Ovary (tissue), 9 donors: ENCODE results near the gene SHROOM4. TPM values are rescaled to one million over a fixed set of nuclear protein-coding genes. Genes with fewer than 3 reads are reported as not detected.

Experiments used
- DNase-seq, 5 donors: peaks; one replicate each; pipeline ENCODE4 v3.0.0-alpha.2; 2019 to 2020
- H3K27ac ChIP-seq, 2 donors: fragments of 200-600 bp; one replicate each; pipeline versions ENCODE4 v1.5.1 to v1.8.0; 2019 to 2022
- H3K27me3 ChIP-seq: fragments of 200-600 bp; one replicate; pipeline ENCODE4 v1.8.0; 2022
- H3K36me3 ChIP-seq: fragments of 200-600 bp; sonication (generic); one replicate; pipeline ENCODE4 v1.5.1; 2019
- H3K4me1 ChIP-seq: one replicate; pipeline ENCODE4 v1.8.1; 2013; ENCODE audit warnings: mild to moderate bottlenecking, moderate library complexity; ENCODE audit not compliant: insufficient read depth
- H3K4me3 ChIP-seq: fragments of 200-600 bp; sonication (generic); one replicate; pipeline ENCODE4 v1.5.1; 2017
- H3K9me3 ChIP-seq, 2 donors: fragments of 200-600 bp in 1 of 2; sonication (generic) in 1 of 2; one replicate each; pipeline versions ENCODE4 v1.5.1 to v1.8.1; 2013 to 2019; ENCODE audit warnings: mild to moderate bottlenecking in 1 of 2, moderate library complexity in 1 of 2
- CTCF ChIP-seq, 3 donors: fragments of 450-650 bp in 2 of 3; fragments of 200-600 bp in 1 of 3; IDR thresholded peaks; one replicate each; pipeline versions ENCODE4 v1.5.1 to v1.8.0; 2016 to 2022; ENCODE audit warnings: antibody characterized with exemption in 3 of 3, mild to moderate bottlenecking in 1 of 3
- EP300 ChIP-seq: sonication (generic); formaldehyde crosslinking; IDR thresholded peaks from one replicate; pipeline ENCODE4 v1.6.1; 2017; ENCODE audit warnings: antibody characterized with exemption
- POLR2A ChIP-seq: fragments of 450-650 bp; IDR thresholded peaks from one replicate; pipeline ENCODE4 v1.6.1; 2017; ENCODE audit warnings: antibody characterized with exemption, mild to moderate bottlenecking, moderate library complexity
- WGBS, 3 donors: extraction: QIAGEN DNeasy Blood & Tissue Kit in 1 of 3; methylation state at CpG; one replicate each; pipeline versions ENCODE4 v1.1.5 to v1.1.7; 2013 to 2017; 5-methylcytosine and 5-hydroxymethylcytosine counted together
- intact Hi-C, 4 donors: fragments of 100-400 bp; cut with DNase I; formaldehyde crosslinking; loops; one replicate each; pipeline versions ENCODE4 v1.11.0 to v1.15.1; 2022 to 2023
- polyA plus RNA-seq, 2 donors: library from polyadenylated mRNA; stranded (reverse); fragments of 200-250 nt in 1 of 2; fragments of 350-450 nt in 1 of 2; fragmentation: Illumina TruSeq in 1 of 2; extraction: RNeasy Lipid Tissue Mini Kit (QIAGEN cat#74804) in 1 of 2; gene quantifications; one replicate each; pipeline ENCODE4 v1.2.3, GENCODE V29; 2013 to 2014
- total RNA-seq, 7 donors: library from RNA; depleted of rRNA in 2 of 7; stranded (reverse); fragments of >200 nt in 2 of 7; fragmentation: NEBNext Ultra II Directional in 3 of 7; extraction: Animal tissue kit (Norgen Biotek cat#: 25700) in 3 of 7; gene quantifications; one replicate each; pipeline versions ENCODE4 v1.1.0 to v1.2.4, GENCODE V29; 2016 to 2023
- donor health status: DM: no; HTN: no; CAD: no; lungs with moderate emphysema.
- donor health status: DM: no; HTN: no; CAD: no.
- donor health status: Bipolar disorder and iron deficiency.
- donor health status: DM: yes; HTN: yes; CAD: no.
- donor health status: DM: no; HTN: no; CAD: no.
- donor health status: DM: yes; HTN: yes; CAD: no.

Gene SHROOM4
- total and polyA plus RNA-seq, 9 donors = 1.7 to 7.2 (median 3.1) TPM

- Histone ChIP-seq H3K9me3 (no peaks in the 10 kb centered on the region), H3K36me3 (no peaks in the 10 kb centered on the region), H3K27me3 (no peaks in the 10 kb centered on the region), H3K4me3 (no peak overlapping the region), H3K27ac (no peak overlapping the region), H3K4me1 (no peaks in the 10 kb centered on the region)
- DNase-seq = no peak
- intact Hi-C loops = no loop called here
- WGBS, 3 donors = 32 to 43% (median 40%) methylated on average over 2 of the region's 2 CpGs
- no peak for TF ChIP-seq CTCF (IDR thresholded peaks at IDR 0.05)
- no peak for TF ChIP-seq EP300
- TF ChIP-seq POLR2A = no peak
These were observed 200.1 kb downstream of the SHROOM4 start for GRCh38 chrX:50613846-50614245.

GRCh38 chrX:50609796-50610195 lies 204.2 kb downstream of the SHROOM4 start:
- Histone ChIP-seq H3K36me3 (no peaks in the 10 kb centered on the region), H3K27me3 (no peaks in the 10 kb centered on the region), H3K4me3 (no peak overlapping the region), H3K27ac (no peak overlapping the region), H3K4me1 (no peaks in the 10 kb centered on the region), H3K9me3 (no peaks in the 10 kb centered on the region)
- DNase-seq = no peak
- intact Hi-C loops = no loop called here
- no peak for TF ChIP-seq POLR2A
- TF ChIP-seq EP300 = no peak
- no peak for TF ChIP-seq CTCF (IDR thresholded peaks at IDR 0.05)

GRCh38 chrX:50606300-50606950 lies 207.6 kb downstream of the SHROOM4 start:
- 39 to 57% (median 51%) methylated on average over 3 of the region's 3 CpGs for WGBS, 3 donors
- Histone ChIP-seq H3K27me3 (no peaks in the 10 kb centered on the region), H3K36me3 (no peaks in the 10 kb centered on the region), H3K27ac (no peak overlapping the region), H3K9me3 (no peaks in the 10 kb centered on the region), H3K4me1 (no peaks in the 10 kb centered on the region), H3K4me3 (no peak overlapping the region)
- TF ChIP-seq POLR2A = no peak
- TF ChIP-seq EP300 = no peak
- TF ChIP-seq CTCF (IDR thresholded peaks at IDR 0.05) = no peak
- intact Hi-C loops = no loop called here
- no peak for DNase-seq

- intact Hi-C loops = no loop called here
- H3K27me3 ChIP-seq = no peaks in the 10 kb centered on the region
These were observed 217.9 kb downstream of the SHROOM4 start for GRCh38 chrX:50596056-50596455.

More at GRCh38 chrX:50596056-50596455, 217.9 kb downstream of the SHROOM4 start:
- DNase-seq = no peak
- Histone ChIP-seq H3K27ac (no peak overlapping the region), H3K4me1 (peaks cover 1% of the 10 kb centered on the region), H3K9me3 (no peaks in the 10 kb centered on the region), H3K4me3 (no peak overlapping the region), H3K36me3 (no peaks in the 10 kb centered on the region)
- TF ChIP-seq POLR2A (no peak), CTCF (IDR thresholded peaks at IDR 0.05) (no peak), EP300 (no peak)
